Subcutaneous adipose tissue (tissue), 4 donors: ENCODE results near the gene MYPOP. TPM values are rescaled to one million over a fixed set of nuclear protein-coding genes. Genes with fewer than 3 reads are reported as not detected.

ENCODE experiments used
- total RNA-seq, 4 donors: library from RNA; depleted of rRNA; stranded (reverse); fragments of >200 nt; gene quantifications; one replicate each; pipeline ENCODE4 v1.1.0, GENCODE V29; 2016
- TF ChIP-seq, protein P1 (sequence below): fragments of 450-650 bp; IDR thresholded peaks from one replicate; pipeline ENCODE4 v1.5.1; 2016; ENCODE audit warnings: low read depth, mild to moderate bottlenecking, control low read depth, antibody characterized with exemption, moderate library complexity

The MYPOP gene
- total RNA-seq, 4 donors from 2014 or later, result 1.7 to 3.3 (median 2.5) TPM

DNA sequence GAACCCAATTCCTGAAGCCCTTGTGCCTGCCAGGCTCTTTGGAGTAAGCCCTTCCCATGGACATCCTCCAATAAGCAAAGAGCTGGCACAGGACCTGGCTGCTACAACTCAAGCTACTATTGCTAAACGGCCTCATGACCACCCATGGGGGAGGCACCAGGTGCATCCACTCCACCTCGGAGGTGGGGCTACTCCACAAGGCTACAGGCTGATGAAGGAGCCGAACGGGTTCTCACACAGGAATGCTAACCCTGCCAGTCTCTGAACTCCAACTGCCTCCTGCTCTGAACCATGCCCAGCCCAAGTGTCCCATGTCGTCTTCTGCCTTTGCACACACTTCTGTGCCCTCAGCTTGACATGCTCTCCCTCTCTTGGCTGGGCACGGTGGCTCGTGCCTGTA lies 49.4 kb downstream of the MYPOP start:
- TF ChIP-seq, protein P1, sequence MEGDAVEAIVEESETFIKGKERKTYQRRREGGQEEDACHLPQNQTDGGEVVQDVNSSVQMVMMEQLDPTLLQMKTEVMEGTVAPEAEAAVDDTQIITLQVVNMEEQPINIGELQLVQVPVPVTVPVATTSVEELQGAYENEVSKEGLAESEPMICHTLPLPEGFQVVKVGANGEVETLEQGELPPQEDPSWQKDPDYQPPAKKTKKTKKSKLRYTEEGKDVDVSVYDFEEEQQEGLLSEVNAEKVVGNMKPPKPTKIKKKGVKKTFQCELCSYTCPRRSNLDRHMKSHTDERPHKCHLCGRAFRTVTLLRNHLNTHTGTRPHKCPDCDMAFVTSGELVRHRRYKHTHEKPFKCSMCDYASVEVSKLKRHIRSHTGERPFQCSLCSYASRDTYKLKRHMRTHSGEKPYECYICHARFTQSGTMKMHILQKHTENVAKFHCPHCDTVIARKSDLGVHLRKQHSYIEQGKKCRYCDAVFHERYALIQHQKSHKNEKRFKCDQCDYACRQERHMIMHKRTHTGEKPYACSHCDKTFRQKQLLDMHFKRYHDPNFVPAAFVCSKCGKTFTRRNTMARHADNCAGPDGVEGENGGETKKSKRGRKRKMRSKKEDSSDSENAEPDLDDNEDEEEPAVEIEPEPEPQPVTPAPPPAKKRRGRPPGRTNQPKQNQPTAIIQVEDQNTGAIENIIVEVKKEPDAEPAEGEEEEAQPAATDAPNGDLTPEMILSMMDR, result no peak

DNA sequence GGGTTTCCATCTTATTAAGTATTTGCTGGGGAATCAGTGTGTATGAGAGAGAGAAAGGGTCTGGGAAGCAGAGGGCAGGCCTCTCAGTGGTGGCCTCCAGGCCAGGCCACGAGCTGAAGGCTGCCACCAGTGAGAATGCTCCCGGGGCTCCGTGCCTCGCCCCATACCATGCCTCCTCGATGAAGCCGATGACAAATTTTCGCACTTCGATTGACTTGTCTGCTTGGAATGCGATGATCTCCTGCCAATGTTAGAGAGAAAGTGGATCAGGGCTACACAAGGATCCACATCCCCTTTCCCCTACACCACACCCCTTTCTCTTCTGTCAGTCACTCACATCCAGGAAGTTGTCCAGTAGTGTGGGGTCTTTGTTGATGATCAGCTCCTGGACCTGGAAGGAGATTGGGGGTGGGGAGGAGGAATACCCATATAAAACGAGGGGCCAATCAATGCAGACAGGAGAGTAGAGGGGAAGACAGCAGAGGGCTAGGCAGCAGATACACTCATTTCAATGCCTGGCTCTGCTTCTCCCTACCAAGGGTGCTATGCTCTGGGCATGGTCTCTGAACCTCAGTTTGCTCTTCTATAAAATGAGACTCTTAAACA lies 50.2 kb downstream of the MYPOP start:
- TF ChIP-seq, protein P1, result no peak

DNA sequence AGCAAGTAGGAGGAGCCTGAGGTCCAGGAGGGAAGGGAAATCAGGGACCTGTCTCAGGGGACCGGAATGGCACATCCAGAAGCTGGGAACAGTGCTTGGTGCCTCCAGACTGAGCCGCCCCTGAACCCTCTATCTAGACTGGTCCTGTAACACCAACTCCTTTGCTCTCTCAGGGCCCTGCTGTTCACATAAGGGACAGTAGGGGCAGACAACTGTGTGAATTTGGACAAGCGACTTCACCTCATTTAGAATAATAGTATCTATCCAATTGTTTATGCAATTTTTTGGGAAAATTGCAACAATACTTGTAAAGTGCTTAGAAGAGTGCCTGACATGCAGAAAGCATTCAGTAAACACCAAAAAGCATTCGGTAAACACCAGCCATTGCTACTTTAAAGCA lies 53.5 kb downstream of the MYPOP start:
- TF ChIP-seq, protein P1, result no peak

DNA sequence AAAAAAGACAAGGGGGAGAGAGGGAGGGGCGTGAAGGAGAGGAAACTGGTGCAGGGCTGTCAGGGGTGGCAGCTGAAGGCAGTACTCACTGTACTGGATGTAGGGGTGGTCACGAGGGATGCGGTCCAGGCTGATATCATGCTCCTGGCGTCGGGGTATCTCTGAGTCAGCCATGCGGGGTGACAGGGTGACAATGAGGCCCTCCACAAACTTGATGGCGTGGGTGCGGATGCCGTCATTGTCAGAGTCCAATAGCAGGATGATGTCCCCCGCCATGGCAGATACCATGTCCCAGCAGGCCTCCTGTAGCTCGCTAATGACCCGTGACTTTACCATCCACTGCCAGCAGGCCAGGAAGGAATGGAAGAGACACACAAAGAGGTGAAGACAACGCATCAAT lies 54.8 kb downstream of the MYPOP start:
- TF ChIP-seq, protein P1, result no peak

DNA sequence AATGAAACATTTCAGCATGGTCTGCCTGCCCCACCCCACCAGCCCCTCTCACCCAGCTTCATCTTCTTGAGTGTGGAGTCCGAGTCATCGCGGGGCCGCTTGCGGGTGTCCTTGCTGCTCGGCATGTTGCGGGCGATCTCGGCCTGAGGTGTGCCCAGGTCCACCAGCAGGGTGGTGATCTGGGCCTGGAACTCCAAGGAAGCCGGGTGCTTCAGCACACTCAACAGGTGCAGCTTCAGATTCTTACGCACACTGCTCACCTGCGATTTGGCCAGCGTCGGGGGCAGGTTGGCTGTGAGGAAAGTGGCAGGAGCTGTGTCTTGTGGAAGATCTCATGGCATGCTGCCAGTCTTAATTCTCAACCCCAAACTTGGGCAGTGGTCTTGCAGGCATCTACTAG lies 60.2 kb downstream of the MYPOP start:
- TF ChIP-seq, protein P1, result no peak

Other genes with a start within 250 kb of the MYPOP start
- 10 to 100 TPM in 1 of 4 donors, 1 to 10 TPM in 2, under 1 TPM in 1; 0.34 to 20.0 (median 1.4) TPM for gene GIPR, start 234.4 kb downstream of the MYPOP start, total RNA-seq
- 100 to 1,000 TPM; 117 to 159 (median 152) TPM for gene SNRPD2, start 210.7 kb downstream of the MYPOP start, total RNA-seq
- gene QPCTL, start 209.9 kb downstream of the MYPOP start, total RNA-seq, result 1 to 10 TPM; 1.3 to 8.5 (median 3.3) TPM
- gene FBXO46, start 171.7 kb downstream of the MYPOP start, total RNA-seq, result 10 to 100 TPM in 1 of 4 donors, 1 to 10 TPM in 3; 5.1 to 12.1 (median 6.0) TPM
- gene MEIOSIN, start 169.2 kb downstream of the MYPOP start, total RNA-seq, result not detected
- gene SIX5, start 133.4 kb downstream of the MYPOP start, total RNA-seq, result 10 to 100 TPM in 1 of 4 donors, 1 to 10 TPM in 3; 4.2 to 20.3 (median 6.9) TPM
- 10 to 100 TPM in 3 of 4 donors, 1 to 10 TPM in 1; 7.0 to 39.2 (median 18.6) TPM for gene DMPK, start 120.1 kb downstream of the MYPOP start, total RNA-seq
- gene DMWD, start 109.8 kb downstream of the MYPOP start, total RNA-seq, result 10 to 100 TPM in 3 of 4 donors, 1 to 10 TPM in 1; 8.3 to 58.4 (median 16.6) TPM
- not detected for gene RSPH6A, start 87.3 kb downstream of the MYPOP start, total RNA-seq
- 10 to 100 TPM; 15.7 to 50.5 (median 28.8) TPM for gene SYMPK, start 39.5 kb downstream of the MYPOP start, total RNA-seq
- not detected for gene FOXA3, start 38.3 kb downstream of the MYPOP start, total RNA-seq
- gene IRF2BP1, start 16.5 kb downstream of the MYPOP start, total RNA-seq, result 10 to 100 TPM in 2 of 4 donors, 1 to 10 TPM in 2; 2.9 to 24.5 (median 10.9) TPM
- not detected for gene NANOS2, start 12.2 kb upstream of the MYPOP start, total RNA-seq
- gene NOVA2, start 71.3 kb upstream of the MYPOP start, total RNA-seq, result 1 to 10 TPM in 3 of 4 donors, under 1 TPM in 1; 0.68 to 9.2 (median 1.9) TPM
- gene CCDC61, start 92.9 kb upstream of the MYPOP start, total RNA-seq, result 10 to 100 TPM in 1 of 4 donors, 1 to 10 TPM in 3; 2.8 to 12.2 (median 4.5) TPM
- not detected for gene PGLYRP1, start 120.4 kb upstream of the MYPOP start, total RNA-seq
- gene IGFL4, start 138.4 kb upstream of the MYPOP start, total RNA-seq, result not detected
- not detected for gene IGFL3, start 222.1 kb upstream of the MYPOP start, total RNA-seq
- gene IGFL2, start 245.6 kb upstream of the MYPOP start, total RNA-seq, result not detected